ENCODE measurements around the gene PCA3. TPM values are rescaled to one million over a fixed set of nuclear protein-coding genes. Genes with fewer than 3 reads are reported as not detected.

The PCA3 gene
- total and polyA plus RNA-seq, 7 experiments from 2014 or later = not detected

Other genes with a start within 250 kb of the PCA3 start
- gene PRUNE2, start 141.7 kb downstream of the PCA3 start, total RNA-seq = 1 to 10 TPM in 1 of 5 experiments, under 1 TPM in 1, not detected in 3; 0.78 to 1.6 TPM
- not detected for gene PRUNE2, start 141.7 kb downstream of the PCA3 start, polyA plus RNA-seq

Data from naive thymus-derived CD4-positive, alpha-beta T cell (primary cell).